Tibial nerve (tissue), 4 donors: ENCODE results near the gene ZFX. TPM values are rescaled to one million over a fixed set of nuclear protein-coding genes. Genes with fewer than 3 reads are reported as not detected.
"Not testable (repeated sequence)": the region's sequence is repeated elsewhere in the genome, so short reads cannot be mapped to it uniquely, and the experiment has no call there.

Experiments used
- DNase-seq, 2 donors: peaks; one replicate each; pipeline ENCODE4 v3.0.0-alpha.2; 2019; ENCODE audit warnings: low spot score in 2 of 2
- H3K27ac ChIP-seq, 4 donors: fragments of 200-600 bp; sonication (generic) in 3 of 4; one replicate each; pipeline ENCODE4 v1.5.1; 2017 to 2019; ENCODE audit warnings: mild to moderate bottlenecking in 1 of 4
- H3K27me3 ChIP-seq, 2 donors: fragments of 200-600 bp; sonication (generic) in 1 of 2; one replicate each; pipeline versions ENCODE4 v1.5.1 to v1.6.0; 2017 to 2019
- H3K36me3 ChIP-seq, 3 donors: fragments of 200-600 bp; sonication (generic); one replicate each; pipeline ENCODE4 v1.5.1; 2018 to 2019
- H3K4me1 ChIP-seq, 4 donors: fragments of 200-600 bp; sonication (generic) in 3 of 4; one replicate each; pipeline ENCODE4 v1.5.1; 2017 to 2019
- H3K4me3 ChIP-seq, 4 donors: fragments of 200-600 bp; sonication (generic) in 3 of 4; one replicate each; pipeline ENCODE4 v1.5.1; 2017 to 2019; ENCODE audit warnings: mild to moderate bottlenecking in 1 of 4, moderate library complexity in 1 of 4
- H3K9me3 ChIP-seq, 4 donors: fragments of 200-600 bp; sonication (generic) in 3 of 4; one replicate each; pipeline ENCODE4 v1.5.1; 2017 to 2019
- EP300 ChIP-seq, 2 donors: sonication (generic); formaldehyde crosslinking; IDR thresholded peaks; one replicate each; pipeline ENCODE4 v1.6.1; 2017; ENCODE audit warnings: antibody characterized with exemption in 2 of 2, mild to moderate bottlenecking in 1 of 2
- POLR2A ChIP-seq, 2 donors: fragments of 450-650 bp; IDR thresholded peaks; one replicate each; pipeline ENCODE4 v1.6.1; 2017; ENCODE audit warnings: antibody characterized with exemption in 2 of 2, mild to moderate bottlenecking in 2 of 2, moderate library complexity in 2 of 2
- WGBS, 2 donors: methylation state at CpG; one replicate each; pipeline ENCODE4 v1.1.5; 2018; 5-methylcytosine and 5-hydroxymethylcytosine counted together
- total RNA-seq, 4 donors: library from RNA; depleted of rRNA; stranded (reverse); fragments of >200 nt; gene quantifications; one replicate each; pipeline ENCODE4 v1.1.0, GENCODE V29; 2016
- TF ChIP-seq, protein P1 (sequence below), 5 experiments: fragments of 200-600 bp in 3 of 5; fragments of 450-650 bp in 2 of 5; sonication (generic) in 3 of 5; IDR thresholded peaks; one replicate each; pipeline ENCODE4 v1.5.1; 2016 to 2019; ENCODE audit warnings: antibody characterized with exemption in 5 of 5, mild to moderate bottlenecking in 3 of 5, moderate library complexity in 2 of 5

The ZFX gene
- total RNA-seq, 4 donors from 2014 or later, result 30.4 to 136 (median 33.3) TPM

DNA sequence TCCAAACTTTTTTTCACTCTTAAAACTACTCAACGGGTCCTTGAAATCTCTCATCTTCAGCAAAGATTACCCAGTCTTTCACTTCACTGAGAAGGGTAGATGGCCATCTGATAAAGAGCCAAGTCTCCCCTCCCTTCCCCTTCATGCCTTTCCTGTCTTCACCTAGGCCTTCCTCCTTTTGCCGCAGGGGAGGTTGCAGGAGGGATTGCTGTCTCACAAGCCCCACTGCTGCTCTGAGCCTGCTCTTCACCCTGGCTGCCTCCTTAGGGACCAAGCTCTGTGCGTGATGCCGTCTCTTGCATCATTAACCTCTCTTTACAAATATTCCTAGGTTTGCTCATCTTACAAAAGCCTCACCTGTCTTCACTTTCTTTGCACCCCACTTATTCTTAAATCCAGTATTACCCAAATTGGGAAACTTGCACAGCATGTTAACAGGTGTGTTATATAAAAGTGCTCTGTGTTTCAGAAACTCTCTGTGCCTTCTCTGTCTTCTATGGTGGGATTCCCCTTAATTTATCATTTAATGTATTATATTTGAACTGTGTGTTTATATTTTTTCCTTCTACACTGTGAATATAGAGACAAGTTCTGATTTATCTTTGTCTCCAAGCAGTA, 3.8 kb downstream of the ZFX start:
- H3K4me1 ChIP-seq, result peaks cover 0 to 59% (median 21%) of the 10 kb centered on the region in 4 donors
- no peaks in the 10 kb centered on the region for H3K9me3 ChIP-seq
- no peaks in the 10 kb centered on the region for H3K27me3 ChIP-seq
- H3K27ac ChIP-seq, result peak overlapping the region in 2 of 4 donors; percentile 49 to 50
- TF ChIP-seq POLR2A (IDR thresholded peaks at IDR 0.05) (no peak), EP300 (IDR thresholded peaks at IDR 0.05) (no peak)
- TF ChIP-seq, protein P1, sequence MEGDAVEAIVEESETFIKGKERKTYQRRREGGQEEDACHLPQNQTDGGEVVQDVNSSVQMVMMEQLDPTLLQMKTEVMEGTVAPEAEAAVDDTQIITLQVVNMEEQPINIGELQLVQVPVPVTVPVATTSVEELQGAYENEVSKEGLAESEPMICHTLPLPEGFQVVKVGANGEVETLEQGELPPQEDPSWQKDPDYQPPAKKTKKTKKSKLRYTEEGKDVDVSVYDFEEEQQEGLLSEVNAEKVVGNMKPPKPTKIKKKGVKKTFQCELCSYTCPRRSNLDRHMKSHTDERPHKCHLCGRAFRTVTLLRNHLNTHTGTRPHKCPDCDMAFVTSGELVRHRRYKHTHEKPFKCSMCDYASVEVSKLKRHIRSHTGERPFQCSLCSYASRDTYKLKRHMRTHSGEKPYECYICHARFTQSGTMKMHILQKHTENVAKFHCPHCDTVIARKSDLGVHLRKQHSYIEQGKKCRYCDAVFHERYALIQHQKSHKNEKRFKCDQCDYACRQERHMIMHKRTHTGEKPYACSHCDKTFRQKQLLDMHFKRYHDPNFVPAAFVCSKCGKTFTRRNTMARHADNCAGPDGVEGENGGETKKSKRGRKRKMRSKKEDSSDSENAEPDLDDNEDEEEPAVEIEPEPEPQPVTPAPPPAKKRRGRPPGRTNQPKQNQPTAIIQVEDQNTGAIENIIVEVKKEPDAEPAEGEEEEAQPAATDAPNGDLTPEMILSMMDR (IDR thresholded peaks at IDR 0.05), result no peak
- WGBS, 2 donors, result 9 to 36% methylated on average over 4 of the region's 4 CpGs
- DNase-seq, result no peak
- peak overlapping the region in 1 of 4 donors; percentile 12 for H3K4me3 ChIP-seq
- no peaks in the 10 kb centered on the region for H3K36me3 ChIP-seq

DNA sequence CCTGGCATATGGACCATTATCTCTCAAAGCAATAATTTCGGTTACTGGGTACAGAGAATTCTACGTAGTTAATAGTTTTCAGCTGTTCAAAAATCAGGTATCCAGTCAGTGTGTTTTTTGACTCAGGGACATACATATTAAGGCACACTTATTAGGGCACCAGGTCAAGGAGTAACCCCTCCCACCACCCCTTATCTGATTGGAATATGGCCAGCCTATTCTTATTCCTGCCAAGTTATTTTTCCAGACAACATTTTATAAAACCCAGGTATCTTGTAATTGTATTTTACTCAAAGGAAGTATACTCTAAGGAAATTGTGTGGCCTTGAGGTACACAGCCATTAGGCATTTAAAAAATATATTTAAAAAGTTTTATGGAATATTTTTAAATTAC, 4.3 kb downstream of the ZFX start:
- Histone ChIP-seq H3K9me3 (no peaks in the 10 kb centered on the region), H3K4me1 (peaks cover 0 to 59% (median 21%) of the 10 kb centered on the region in 4 donors), H3K27ac (peak overlapping the region in 2 of 4 donors; percentile 49 to 50), H3K27me3 (no peaks in the 10 kb centered on the region), H3K4me3 (no peak overlapping the region), H3K36me3 (no peaks in the 10 kb centered on the region)
- DNase-seq, result no peak
- TF ChIP-seq POLR2A (IDR thresholded peaks at IDR 0.05), result no peak
- TF ChIP-seq EP300 (IDR thresholded peaks at IDR 0.05), result no peak
- TF ChIP-seq, protein P1 (IDR thresholded peaks at IDR 0.05), result no peak
- WGBS, 2 donors, result 35 to 66% methylated on average over 2 of the region's 2 CpGs

DNA sequence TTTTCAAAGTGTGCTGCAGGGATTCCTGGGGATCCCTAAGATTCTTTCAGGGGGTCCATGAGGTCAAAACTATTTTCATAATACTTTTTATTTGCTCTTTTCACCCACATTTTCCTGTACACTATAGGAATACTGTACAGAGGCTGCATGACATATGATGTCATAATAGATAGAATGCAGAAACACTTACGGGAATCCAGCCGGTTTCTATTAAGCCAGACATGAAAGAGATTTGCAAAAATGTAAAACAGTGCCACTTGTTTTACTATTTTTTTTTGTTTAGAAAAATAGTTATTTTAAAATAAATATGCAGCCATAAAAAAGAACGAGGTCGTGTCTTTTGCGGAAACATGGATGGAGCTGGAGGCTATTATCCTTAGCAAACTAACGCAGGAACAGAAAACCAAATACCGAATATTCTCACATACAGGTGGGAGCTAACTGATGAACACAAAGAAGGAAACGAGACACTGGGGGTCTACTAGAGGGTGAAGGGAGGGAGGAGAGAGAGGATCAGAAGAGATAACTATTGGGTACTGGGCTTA, 5.0 kb downstream of the ZFX start:
- Histone ChIP-seq H3K36me3 (no peaks in the 10 kb centered on the region), H3K27ac (peak overlapping the region in 2 of 4 donors; percentile 49 to 50), H3K4me1 (peaks cover 0 to 59% (median 21%) of the 10 kb centered on the region in 4 donors), H3K4me3 (no peak overlapping the region), H3K27me3 (no peaks in the 10 kb centered on the region), H3K9me3 (no peaks in the 10 kb centered on the region)
- 31 to 58% methylated on average over 8 of the region's 8 CpGs for WGBS, 2 donors
- DNase-seq, result no peak
- TF ChIP-seq, protein P1 (IDR thresholded peaks at IDR 0.05), result no peak
- TF ChIP-seq POLR2A (IDR thresholded peaks at IDR 0.05) (no peak), EP300 (IDR thresholded peaks at IDR 0.05) (no peak)

DNA sequence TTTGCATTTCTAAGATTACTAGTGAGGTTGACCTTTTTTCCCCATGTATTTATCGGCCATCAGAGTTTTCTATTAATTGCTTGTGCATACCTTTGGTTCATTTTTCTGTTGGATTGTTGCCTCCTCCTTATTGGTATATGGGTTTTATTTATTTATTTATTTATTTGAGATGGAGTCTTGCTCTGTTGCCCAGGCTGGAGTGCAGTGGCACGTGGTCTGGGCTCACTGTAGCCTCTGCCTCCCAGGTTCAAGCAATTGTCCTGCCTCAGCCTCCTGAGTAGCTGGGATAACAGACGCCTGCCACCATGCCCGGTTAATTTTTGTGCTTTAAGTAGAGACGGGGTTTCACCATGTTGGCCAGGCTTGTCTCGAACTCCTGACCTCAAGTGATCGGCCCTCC, 6.2 kb downstream of the ZFX start:
- not testable (repeated sequence) for H3K9me3 ChIP-seq, H3K36me3 ChIP-seq, H3K27ac ChIP-seq, H3K4me3 ChIP-seq, DNase-seq, H3K27me3 ChIP-seq
- 83 to 87% methylated on average over 7 of the region's 7 CpGs for WGBS, 2 donors
- H3K4me1 ChIP-seq, result peaks cover 0 to 59% (median 21%) of the 10 kb centered on the region in 4 donors

DNA sequence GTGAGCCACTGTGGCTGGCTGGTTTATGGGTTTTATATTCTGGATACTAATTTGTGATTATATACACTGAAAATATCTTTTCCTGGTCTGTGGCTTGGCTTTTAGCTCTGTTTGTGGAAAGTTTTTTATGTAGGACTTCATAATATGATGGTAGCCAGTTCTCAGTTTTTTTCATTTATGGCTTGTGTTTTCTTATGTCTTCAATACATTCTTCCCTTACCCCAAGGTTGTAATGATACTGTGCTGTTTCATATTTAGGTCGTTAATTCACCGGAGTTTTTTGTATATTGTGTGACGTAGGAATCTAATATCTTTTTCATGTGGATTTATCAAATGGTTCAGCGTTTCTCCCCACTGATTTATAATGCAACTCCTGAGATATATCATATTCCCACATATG, 6.6 kb downstream of the ZFX start:
- Histone ChIP-seq H3K4me3 (no peak overlapping the region), H3K36me3 (no peaks in the 10 kb centered on the region), H3K27me3 (no peaks in the 10 kb centered on the region), H3K9me3 (no peaks in the 10 kb centered on the region), H3K27ac (no peak overlapping the region), H3K4me1 (peaks cover 0 to 59% (median 18%) of the 10 kb centered on the region in 4 donors)
- no peak for DNase-seq
- 91 to 95% methylated on average over 4 of the region's 4 CpGs for WGBS, 2 donors
- TF ChIP-seq POLR2A (IDR thresholded peaks at IDR 0.05) (no peak), EP300 (IDR thresholded peaks at IDR 0.05) (no peak)
- TF ChIP-seq, protein P1 (IDR thresholded peaks at IDR 0.05), result no peak
